SK-N-SH (cell line): ENCODE data around the gene PARD3B.

Source experiments
- EP300 ChIP-seq, 2 experiments: IDR thresholded peaks; 2 replicates each; pipeline versions ENCODE4 v1.4.0 to v1.6.1; 2012; ENCODE audit warnings: borderline replicate concordance in 1 of 2, low read depth in 1 of 2, low read length in 1 of 2
- JUND ChIP-seq: IDR thresholded peaks from 2 replicates; pipeline ENCODE4 v1.4.0; 2012
- PBX3 ChIP-seq: IDR thresholded peaks from 2 replicates; pipeline ENCODE4; 2012
- POLR2AphosphoS5 ChIP-seq: IDR thresholded peaks from 2 replicates; pipeline ENCODE4 v1.6.1; 2012; ENCODE audit warnings: low read depth, low read length
- REST ChIP-seq: IDR thresholded peaks from 2 replicates; pipeline ENCODE4 v1.6.1; 2012; ENCODE audit warnings: mild to moderate bottlenecking, low read depth, low read length, moderate library complexity
- SIN3A ChIP-seq: IDR thresholded peaks from 2 replicates; pipeline ENCODE4 v1.6.1; 2012; ENCODE audit warnings: low read depth, mild to moderate bottlenecking, low read length, moderate library complexity, borderline replicate concordance
- TAF1 ChIP-seq: IDR thresholded peaks from 2 replicates; pipeline ENCODE4 v1.6.1; 2012; ENCODE audit warnings: low read depth, mild to moderate bottlenecking, low read length, moderate library complexity, borderline replicate concordance
- TF ChIP-seq, protein P1 (sequence below): fragments of 200-600 bp; sonication (generic); IDR thresholded peaks from 2 replicates; pipeline ENCODE4 v1.6.1; 2017; ENCODE audit warnings: antibody characterized with exemption, mild to moderate bottlenecking, moderate library complexity
- TF ChIP-seq, protein P2 (sequence below): fragments of 150-350 bp; IDR thresholded peaks from 2 replicates; pipeline ENCODE4 v1.6.1; 2017; ENCODE audit warnings: antibody characterized with exemption, low read length, low read depth, borderline replicate concordance
- TF ChIP-seq, protein P3 (sequence below): IDR thresholded peaks from 2 replicates; pipeline ENCODE4 v1.4.0; 2012; ENCODE audit warnings: low read depth, borderline replicate concordance

GRCh38 chr2:205070889-205071288 lies 525.6 kb downstream of the PARD3B start:
- no peak for TF ChIP-seq TAF1
- no peak for TF ChIP-seq SIN3A
- TF ChIP-seq, protein P1, sequence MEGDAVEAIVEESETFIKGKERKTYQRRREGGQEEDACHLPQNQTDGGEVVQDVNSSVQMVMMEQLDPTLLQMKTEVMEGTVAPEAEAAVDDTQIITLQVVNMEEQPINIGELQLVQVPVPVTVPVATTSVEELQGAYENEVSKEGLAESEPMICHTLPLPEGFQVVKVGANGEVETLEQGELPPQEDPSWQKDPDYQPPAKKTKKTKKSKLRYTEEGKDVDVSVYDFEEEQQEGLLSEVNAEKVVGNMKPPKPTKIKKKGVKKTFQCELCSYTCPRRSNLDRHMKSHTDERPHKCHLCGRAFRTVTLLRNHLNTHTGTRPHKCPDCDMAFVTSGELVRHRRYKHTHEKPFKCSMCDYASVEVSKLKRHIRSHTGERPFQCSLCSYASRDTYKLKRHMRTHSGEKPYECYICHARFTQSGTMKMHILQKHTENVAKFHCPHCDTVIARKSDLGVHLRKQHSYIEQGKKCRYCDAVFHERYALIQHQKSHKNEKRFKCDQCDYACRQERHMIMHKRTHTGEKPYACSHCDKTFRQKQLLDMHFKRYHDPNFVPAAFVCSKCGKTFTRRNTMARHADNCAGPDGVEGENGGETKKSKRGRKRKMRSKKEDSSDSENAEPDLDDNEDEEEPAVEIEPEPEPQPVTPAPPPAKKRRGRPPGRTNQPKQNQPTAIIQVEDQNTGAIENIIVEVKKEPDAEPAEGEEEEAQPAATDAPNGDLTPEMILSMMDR: no peak
- TF ChIP-seq, protein P2, sequence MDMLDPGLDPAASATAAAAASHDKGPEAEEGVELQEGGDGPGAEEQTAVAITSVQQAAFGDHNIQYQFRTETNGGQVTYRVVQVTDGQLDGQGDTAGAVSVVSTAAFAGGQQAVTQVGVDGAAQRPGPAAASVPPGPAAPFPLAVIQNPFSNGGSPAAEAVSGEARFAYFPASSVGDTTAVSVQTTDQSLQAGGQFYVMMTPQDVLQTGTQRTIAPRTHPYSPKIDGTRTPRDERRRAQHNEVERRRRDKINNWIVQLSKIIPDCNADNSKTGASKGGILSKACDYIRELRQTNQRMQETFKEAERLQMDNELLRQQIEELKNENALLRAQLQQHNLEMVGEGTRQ: no peak
- no peak for TF ChIP-seq JUND
- no peak for TF ChIP-seq REST
- no peak for TF ChIP-seq PBX3
- TF ChIP-seq, protein P3, sequence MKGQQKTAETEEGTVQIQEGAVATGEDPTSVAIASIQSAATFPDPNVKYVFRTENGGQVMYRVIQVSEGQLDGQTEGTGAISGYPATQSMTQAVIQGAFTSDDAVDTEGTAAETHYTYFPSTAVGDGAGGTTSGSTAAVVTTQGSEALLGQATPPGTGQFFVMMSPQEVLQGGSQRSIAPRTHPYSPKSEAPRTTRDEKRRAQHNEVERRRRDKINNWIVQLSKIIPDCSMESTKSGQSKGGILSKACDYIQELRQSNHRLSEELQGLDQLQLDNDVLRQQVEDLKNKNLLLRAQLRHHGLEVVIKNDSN: no peak
- no peak for TF ChIP-seq EP300 (IDR thresholded peaks at IDR 0.05; ENCODE audit: borderline replicate concordance in 1 of 2, low read depth in 1 of 2, low read length in 1 of 2)
- no peak for TF ChIP-seq POLR2AphosphoS5
